ENCODE results near the gene BRPF3.

BRPF3 gene

GRCh38 chr6:36154286-36154685, 42.3 kb upstream of the BRPF3 start:
- H3K79me2 ChIP-seq (ENCODE audit: insufficient read depth, low read depth): no peaks in the 10 kb centered on the region
- no peak overlapping the region for H3K9ac ChIP-seq
- no peak overlapping the region for H3K4me2 ChIP-seq
- no peaks in the 10 kb centered on the region for H3K4me1 ChIP-seq (ENCODE audit: low read depth, poor library complexity, severe bottlenecking)
- no peaks in the 10 kb centered on the region for H4K20me1 ChIP-seq (ENCODE audit: insufficient read depth)
- TF ChIP-seq, protein P1, sequence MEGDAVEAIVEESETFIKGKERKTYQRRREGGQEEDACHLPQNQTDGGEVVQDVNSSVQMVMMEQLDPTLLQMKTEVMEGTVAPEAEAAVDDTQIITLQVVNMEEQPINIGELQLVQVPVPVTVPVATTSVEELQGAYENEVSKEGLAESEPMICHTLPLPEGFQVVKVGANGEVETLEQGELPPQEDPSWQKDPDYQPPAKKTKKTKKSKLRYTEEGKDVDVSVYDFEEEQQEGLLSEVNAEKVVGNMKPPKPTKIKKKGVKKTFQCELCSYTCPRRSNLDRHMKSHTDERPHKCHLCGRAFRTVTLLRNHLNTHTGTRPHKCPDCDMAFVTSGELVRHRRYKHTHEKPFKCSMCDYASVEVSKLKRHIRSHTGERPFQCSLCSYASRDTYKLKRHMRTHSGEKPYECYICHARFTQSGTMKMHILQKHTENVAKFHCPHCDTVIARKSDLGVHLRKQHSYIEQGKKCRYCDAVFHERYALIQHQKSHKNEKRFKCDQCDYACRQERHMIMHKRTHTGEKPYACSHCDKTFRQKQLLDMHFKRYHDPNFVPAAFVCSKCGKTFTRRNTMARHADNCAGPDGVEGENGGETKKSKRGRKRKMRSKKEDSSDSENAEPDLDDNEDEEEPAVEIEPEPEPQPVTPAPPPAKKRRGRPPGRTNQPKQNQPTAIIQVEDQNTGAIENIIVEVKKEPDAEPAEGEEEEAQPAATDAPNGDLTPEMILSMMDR (conservative IDR thresholded peaks at IDR 0.05; ENCODE audit: low read depth, low read length): no peak
- H2AFZ ChIP-seq (ENCODE audit: low read depth): no peak overlapping the region
- no peak overlapping the region for H3K4me3 ChIP-seq (IDR thresholded peaks at IDR 0.05; ENCODE audit: insufficient read depth, low read depth, low read length)
- no peak overlapping the region for H3K27ac ChIP-seq
- no peaks in the 10 kb centered on the region for H3K27me3 ChIP-seq (ENCODE audit: insufficient read depth, low read depth)
- no peaks in the 10 kb centered on the region for H3K36me3 ChIP-seq (ENCODE audit: insufficient read depth)

- H3K4me3 ChIP-seq (IDR thresholded peaks at IDR 0.05; ENCODE audit: insufficient read depth, low read depth, low read length): no peak overlapping the region
- no peak overlapping the region for H2AFZ ChIP-seq (ENCODE audit: low read depth)
- H3K27ac ChIP-seq: no peak overlapping the region
- H3K4me1 ChIP-seq (ENCODE audit: low read depth, poor library complexity, severe bottlenecking): no peaks in the 10 kb centered on the region
- TF ChIP-seq, protein P1 (conservative IDR thresholded peaks at IDR 0.05; ENCODE audit: low read depth, low read length): no peak
- no peaks in the 10 kb centered on the region for H3K79me2 ChIP-seq (ENCODE audit: insufficient read depth, low read depth)
- H3K4me2 ChIP-seq: no peak overlapping the region
- no peaks in the 10 kb centered on the region for H3K27me3 ChIP-seq (ENCODE audit: insufficient read depth, low read depth)
- H3K9ac ChIP-seq: no peak overlapping the region
- no peaks in the 10 kb centered on the region for H3K36me3 ChIP-seq (ENCODE audit: insufficient read depth)
- H4K20me1 ChIP-seq (ENCODE audit: insufficient read depth): no peaks in the 10 kb centered on the region
These were observed 40.9 kb upstream of the BRPF3 start for GRCh38 chr6:36155662-36156061.

DNA sequence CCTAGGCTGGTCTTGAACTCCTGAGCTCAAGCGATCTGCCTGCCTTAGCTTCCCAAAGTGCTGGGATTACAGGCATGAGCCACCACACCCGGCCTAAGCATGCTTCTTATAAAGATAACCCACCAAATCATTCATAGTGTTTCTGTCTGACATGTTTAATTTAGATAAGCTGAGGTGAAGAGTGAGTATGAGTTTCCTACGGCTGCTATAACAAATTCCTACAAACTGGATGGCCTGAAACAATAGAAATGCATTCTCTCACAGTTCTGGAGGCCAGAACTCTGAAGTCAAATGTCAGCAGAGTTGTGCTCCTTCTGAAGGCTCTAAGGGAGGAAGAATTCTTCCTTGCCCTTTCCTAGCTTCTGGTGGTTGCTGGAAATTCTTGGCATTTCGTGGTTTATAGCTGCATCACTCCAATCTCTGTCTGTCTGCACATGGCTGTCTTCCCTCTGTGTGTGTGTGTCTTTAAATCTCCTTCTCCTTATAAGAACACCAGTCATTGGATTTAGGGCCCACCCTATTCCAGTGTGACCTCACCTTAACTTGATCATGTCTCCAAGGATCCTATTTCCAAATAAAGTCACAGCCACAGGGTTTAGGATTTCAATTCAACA, 36.3 kb upstream of the BRPF3 start:
- no peaks in the 10 kb centered on the region for H3K36me3 ChIP-seq (ENCODE audit: insufficient read depth)
- H3K4me3 ChIP-seq (IDR thresholded peaks at IDR 0.05; ENCODE audit: insufficient read depth, low read depth, low read length): no peak overlapping the region
- no peaks in the 10 kb centered on the region for H3K79me2 ChIP-seq (ENCODE audit: insufficient read depth, low read depth)
- no peak overlapping the region for H3K9ac ChIP-seq
- no peaks in the 10 kb centered on the region for H3K4me1 ChIP-seq (ENCODE audit: low read depth, poor library complexity, severe bottlenecking)
- TF ChIP-seq, protein P1 (conservative IDR thresholded peaks at IDR 0.05; ENCODE audit: low read depth, low read length): no peak
- H2AFZ ChIP-seq (ENCODE audit: low read depth): no peak overlapping the region
- H3K27ac ChIP-seq: no peak overlapping the region
- no peaks in the 10 kb centered on the region for H4K20me1 ChIP-seq (ENCODE audit: insufficient read depth)
- no peak overlapping the region for H3K4me2 ChIP-seq
- no peaks in the 10 kb centered on the region for H3K27me3 ChIP-seq (ENCODE audit: insufficient read depth, low read depth)

- no peaks in the 10 kb centered on the region for H3K79me2 ChIP-seq (ENCODE audit: insufficient read depth, low read depth)
- TF ChIP-seq, protein P1 (conservative IDR thresholded peaks at IDR 0.05; ENCODE audit: low read depth, low read length): no peak
- peaks cover 29% of the 10 kb centered on the region for H3K4me1 ChIP-seq (ENCODE audit: low read depth, poor library complexity, severe bottlenecking)
- no peak overlapping the region for H3K4me3 ChIP-seq (IDR thresholded peaks at IDR 0.05; ENCODE audit: insufficient read depth, low read depth, low read length)
- peak overlapping the region; percentile 48 for H3K27ac ChIP-seq
- peak overlapping the region; percentile 59 for H3K4me2 ChIP-seq
- no peaks in the 10 kb centered on the region for H3K27me3 ChIP-seq (ENCODE audit: insufficient read depth, low read depth)
- H3K36me3 ChIP-seq (ENCODE audit: insufficient read depth): no peaks in the 10 kb centered on the region
- H4K20me1 ChIP-seq (ENCODE audit: insufficient read depth): no peaks in the 10 kb centered on the region
- H2AFZ ChIP-seq (ENCODE audit: low read depth): peak overlapping the region; percentile 51
- no peak overlapping the region; the same call in 1 of the 2 replicates for H3K9ac ChIP-seq
These were observed 27.2 kb upstream of the BRPF3 start for GRCh38 chr6:36169023-36170007.
